Motor neuron (in vitro differentiated cells): ENCODE data around the gene FLOT1. TPM values are rescaled to one million over a fixed set of nuclear protein-coding genes. Genes with fewer than 3 reads are reported as not detected.

Experiments
- ATAC-seq, 8 experiments: fragments of 200-7000 bp; cut with Tn5 transposase; replicated peaks in 6 of 8; 2 replicates each; pipeline ENCODE4 v1.8.0; 2021; ENCODE audit warnings: mild to moderate bottlenecking in 8 of 8, moderate library complexity in 8 of 8
- H3K27ac ChIP-seq, 2 donors: fragments of 250-450 bp; sonication (Bioruptor Pico); 2 replicates each; pipeline ENCODE4 v1.9.0; 2021; ENCODE audit warnings: antibody characterized with exemption in 2 of 2, mild to moderate bottlenecking in 2 of 2, moderate library complexity in 1 of 2
- H3K4me1 ChIP-seq, 2 donors: fragments of 250-450 bp; sonication (Bioruptor Pico); replicated peaks in 1 of 2; 2 replicates each; pipeline ENCODE4 v1.6.1; 2021; ENCODE audit warnings: antibody characterized with exemption in 2 of 2, mild to moderate bottlenecking in 2 of 2, moderate library complexity in 1 of 2
- H3K4me3 ChIP-seq, 5 donors: fragments of 250-450 bp; sonication (Bioruptor Pico); 2 replicates each; pipeline ENCODE4 v1.9.0; 2021; ENCODE audit warnings: antibody characterized with exemption in 5 of 5, mild to moderate bottlenecking in 5 of 5, moderate library complexity in 4 of 5
- WGBS, 10 experiments: fragments of 450-650 bp; shearing (Covaris generic); methylation state at CpG; one replicate each; pipeline ENCODE4 v1.0.0; 2022; 5-methylcytosine and 5-hydroxymethylcytosine counted together
- in situ Hi-C, 9 experiments: fragments of 400-800 bp; cut with MboI; loops; one replicate each; pipeline ENCODE4 v1.15.0; 2021; ENCODE audit warnings: low sequenced_read_pairs in 9 of 9, low pct_unique_long_range_greater_than_20kb in 2 of 9; ENCODE audit not compliant: unreplicated experiment in 9 of 9
- total RNA-seq, 8 experiments: library from RNA; unstranded; fragments of 300-600 nt; gene quantifications; 2 replicates each; pipeline versions ENCODE4 v1.2.3 to v1.2.4, GENCODE V29; 2022

Gene FLOT1
- total RNA-seq, 8 experiments from 2014 or later, result 56.8 to 122 (median 75.9) TPM

DNA sequence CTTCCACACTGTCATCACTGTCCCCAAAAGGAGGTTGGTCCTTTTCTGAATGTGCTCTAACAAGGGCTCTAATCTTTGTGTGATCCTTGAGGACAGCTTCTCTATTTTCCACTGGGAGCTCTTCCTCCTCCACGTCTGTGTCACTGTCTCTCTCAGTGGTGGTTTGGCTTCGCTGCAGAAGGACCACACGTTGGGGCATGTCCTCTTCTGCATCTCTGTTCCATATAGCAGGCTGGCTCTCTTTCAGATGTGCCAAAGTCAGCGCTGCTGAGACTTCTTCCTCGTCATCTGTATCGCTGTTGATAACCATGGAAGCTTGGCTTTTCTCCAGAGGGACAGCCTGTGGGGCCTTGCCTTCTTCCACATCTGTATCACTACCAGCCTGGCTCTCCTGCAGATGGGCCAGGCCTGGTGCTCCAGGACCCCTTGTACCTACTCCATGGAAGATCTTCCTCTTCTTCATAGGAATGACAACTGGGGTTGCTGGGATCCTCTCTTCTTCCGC lies 30.0 kb downstream of the FLOT1 start:
- Histone ChIP-seq H3K4me3 (no peak overlapping the region), H3K4me1 (peaks cover 5 to 8% of the 10 kb centered on the region in 2 donors), H3K27ac (no peak overlapping the region)
- WGBS, 10 experiments, result 20 to 100% (median 83%) methylated on average over 1 to 4 of the region's 7 CpGs; no CpG with 5 or more reads in 3 of the 10 experiments
- in situ Hi-C loops, result no loop called here
- no peak for ATAC-seq

DNA sequence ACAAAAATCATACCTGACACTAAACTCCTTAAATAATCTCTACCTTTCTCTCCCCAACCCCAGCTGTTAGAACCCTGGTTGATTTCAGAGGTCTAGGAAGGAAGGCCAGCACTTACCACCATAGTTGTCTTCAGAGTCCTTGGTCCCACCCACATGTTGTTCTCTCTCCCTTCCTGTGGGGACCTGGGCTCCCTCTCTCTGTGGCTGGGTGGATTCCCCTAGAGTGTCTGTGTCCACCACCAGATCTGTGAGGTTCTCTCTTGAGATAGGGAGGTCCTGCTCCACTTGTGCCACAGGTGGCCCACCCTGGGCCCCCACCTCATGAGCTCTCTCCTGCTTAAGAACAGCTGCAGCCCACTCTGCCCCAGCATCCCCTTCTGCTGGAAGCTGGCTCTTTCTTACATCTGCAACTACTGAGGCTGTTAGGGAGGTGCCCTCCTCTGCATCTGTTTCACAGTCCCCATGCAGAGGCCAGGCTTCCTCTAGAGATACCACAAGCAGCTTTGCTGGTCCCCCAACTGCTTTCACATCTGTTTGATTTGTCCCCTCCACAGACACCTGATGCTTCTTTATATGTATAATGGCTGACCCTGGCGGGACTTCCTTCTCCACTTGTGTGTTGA lies 30.6 kb downstream of the FLOT1 start:
- in situ Hi-C loops, result no loop called here
- WGBS, 10 experiments, result 60 to 100% (median 100%) methylated on average over 1 of the region's 1 CpG; no CpG with 5 or more reads in 7 of the 10 experiments
- H3K4me3 ChIP-seq, result no peak overlapping the region
- H3K4me1 ChIP-seq, result peaks cover 5 to 8% of the 10 kb centered on the region in 2 donors
- ATAC-seq, result no peak
- H3K27ac ChIP-seq, result no peak overlapping the region

DNA sequence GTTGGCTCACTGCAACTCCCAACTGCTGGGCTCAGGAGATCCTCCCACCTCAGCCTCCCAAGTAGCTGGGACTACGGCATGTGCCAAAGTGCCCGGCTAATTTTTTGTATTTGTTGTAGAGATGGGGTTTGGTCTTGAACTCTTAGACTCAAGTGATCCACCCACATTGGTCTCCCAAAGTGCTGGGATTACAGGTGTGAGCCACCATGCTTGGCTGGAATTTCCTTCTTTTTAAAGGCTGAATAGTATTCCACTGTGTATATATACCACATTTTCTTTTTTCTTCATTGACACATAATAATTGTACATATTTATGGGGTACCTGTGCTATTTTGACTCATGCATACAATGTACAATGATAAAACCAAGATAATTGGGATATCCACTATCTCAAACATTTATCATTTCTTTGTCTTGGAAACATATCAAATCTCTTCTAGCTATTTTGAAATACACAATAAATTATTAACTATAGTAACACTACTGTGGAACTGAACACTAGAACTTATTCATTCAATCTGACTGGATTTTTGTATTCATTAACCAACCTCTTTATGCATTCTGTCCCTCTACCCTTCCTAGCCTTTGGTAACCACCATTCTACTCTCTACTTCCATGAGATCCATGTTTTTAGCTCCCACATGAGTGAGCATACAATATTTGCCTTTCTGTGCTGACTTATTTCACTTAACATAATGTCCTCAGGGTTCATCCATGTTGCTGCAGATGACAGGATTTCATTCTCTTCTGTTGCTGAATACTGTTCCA lies 33.2 kb downstream of the FLOT1 start:
- H3K4me1 ChIP-seq, result no peaks in the 10 kb centered on the region
- 80 to 100% (median 88%) methylated on average over 1 to 2 of the region's 2 CpGs; no CpG with 5 or more reads in 4 of the 10 experiments for WGBS, 10 experiments
- no peak overlapping the region for H3K27ac ChIP-seq
- H3K4me3 ChIP-seq, result no peak overlapping the region
- in situ Hi-C loops, result no loop called here
- ATAC-seq, result no peak

DNA sequence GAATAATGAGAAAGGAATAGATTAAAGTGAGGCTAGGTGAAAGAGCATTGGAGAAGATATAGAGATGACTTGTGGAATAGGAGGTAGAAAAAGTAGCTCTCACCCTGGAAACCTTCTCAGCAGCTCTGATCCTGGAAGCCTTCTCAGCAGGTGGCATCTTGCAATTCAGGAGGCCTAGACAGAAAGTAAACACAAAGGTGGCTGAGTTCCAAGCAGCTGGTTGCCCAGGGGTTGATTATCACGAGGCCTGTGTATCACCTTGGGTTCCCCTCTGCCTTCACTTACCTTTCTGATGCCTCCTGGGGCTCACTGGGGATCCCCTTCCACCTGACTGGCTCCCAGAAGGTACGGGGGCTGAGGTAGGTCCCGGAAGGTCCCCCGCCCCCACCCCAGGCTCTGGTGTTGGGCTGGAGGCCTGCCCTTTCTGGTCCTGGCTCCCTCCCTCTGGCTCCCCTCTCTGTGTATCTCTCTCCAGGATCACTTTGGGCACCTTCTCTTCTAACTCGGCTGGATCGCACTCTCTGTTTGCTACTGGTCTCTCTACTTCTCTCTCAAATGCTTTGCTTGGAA lies 35.1 kb downstream of the FLOT1 start:
- no peak overlapping the region for H3K4me3 ChIP-seq
- in situ Hi-C loops, result no loop called here
- no peaks in the 10 kb centered on the region for H3K4me1 ChIP-seq
- H3K27ac ChIP-seq, result no peak overlapping the region
- WGBS, 10 experiments, result 40 to 100% (median 93%) methylated on average over 1 to 6 of the region's 6 CpGs; no CpG with 5 or more reads in 4 of the 10 experiments
- ATAC-seq, result no peak

- in situ Hi-C loops, result no loop called here
- WGBS, 10 experiments, result 93 to 100% (median 100%) methylated on average over 1 to 3 of the region's 4 CpGs; no CpG with 5 or more reads in 6 of the 10 experiments
- H3K27ac ChIP-seq, result no peak overlapping the region
- no peak for ATAC-seq
- no peaks in the 10 kb centered on the region for H3K4me1 ChIP-seq
- no peak overlapping the region for H3K4me3 ChIP-seq
These were observed 36.9 kb downstream of the FLOT1 start for GRCh38 chr6:30705620-30706019.

DNA sequence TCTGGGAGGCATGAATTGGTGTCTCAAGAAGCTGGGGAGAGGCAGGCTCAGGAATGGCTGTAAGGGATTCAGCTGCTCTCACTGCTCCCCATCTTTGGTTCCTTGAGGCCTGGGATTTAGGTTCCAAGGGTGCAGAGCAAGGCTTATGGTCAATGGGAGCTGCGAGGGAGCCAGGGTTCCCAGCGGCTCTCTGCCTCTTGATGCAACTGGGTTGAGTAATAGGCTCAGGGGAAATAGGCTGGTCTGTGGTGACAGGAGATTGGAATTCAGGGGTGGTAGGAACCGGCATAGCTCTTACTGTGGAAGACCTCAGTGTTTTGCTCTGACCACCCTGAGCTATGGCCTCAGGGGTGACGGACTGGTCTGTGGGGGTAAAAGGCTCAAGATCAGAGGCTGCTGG lies 38.7 kb downstream of the FLOT1 start:
- Histone ChIP-seq H3K27ac (no peak overlapping the region), H3K4me1 (no peaks in the 10 kb centered on the region), H3K4me3 (no peak overlapping the region)
- no peak for ATAC-seq
- in situ Hi-C loops, result no loop called here
- WGBS, 10 experiments, result 90 to 100% (median 100%) methylated on average over 1 to 2 of the region's 4 CpGs; no CpG with 5 or more reads in 6 of the 10 experiments

DNA sequence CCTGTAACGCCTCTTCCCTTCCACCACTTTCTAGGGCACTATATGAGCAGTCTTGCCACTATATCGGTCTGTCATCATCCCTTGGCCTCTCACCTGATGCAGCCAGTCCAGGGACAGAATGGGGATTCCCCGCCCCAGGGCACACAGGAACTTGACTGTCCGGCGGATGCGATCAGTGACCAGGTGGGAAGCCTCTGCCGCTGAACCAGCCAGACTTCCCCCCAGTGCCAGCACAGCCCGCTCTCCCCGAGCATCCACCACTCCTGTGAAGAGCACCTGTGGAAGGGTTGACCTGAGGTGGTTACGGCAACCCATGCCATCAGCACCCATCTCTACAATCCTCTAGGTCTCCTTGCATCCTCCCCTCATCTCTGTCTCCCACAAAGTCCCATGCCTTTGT lies 39.5 kb downstream of the FLOT1 start:
- no peaks in the 10 kb centered on the region for H3K4me1 ChIP-seq
- no peak overlapping the region for H3K27ac ChIP-seq
- 80 to 100% (median 93%) methylated on average over 1 to 8 of the region's 10 CpGs; no CpG with 5 or more reads in 3 of the 10 experiments for WGBS, 10 experiments
- H3K4me3 ChIP-seq, result no peak overlapping the region
- in situ Hi-C loops, result no loop called here
- no peak for ATAC-seq

DNA sequence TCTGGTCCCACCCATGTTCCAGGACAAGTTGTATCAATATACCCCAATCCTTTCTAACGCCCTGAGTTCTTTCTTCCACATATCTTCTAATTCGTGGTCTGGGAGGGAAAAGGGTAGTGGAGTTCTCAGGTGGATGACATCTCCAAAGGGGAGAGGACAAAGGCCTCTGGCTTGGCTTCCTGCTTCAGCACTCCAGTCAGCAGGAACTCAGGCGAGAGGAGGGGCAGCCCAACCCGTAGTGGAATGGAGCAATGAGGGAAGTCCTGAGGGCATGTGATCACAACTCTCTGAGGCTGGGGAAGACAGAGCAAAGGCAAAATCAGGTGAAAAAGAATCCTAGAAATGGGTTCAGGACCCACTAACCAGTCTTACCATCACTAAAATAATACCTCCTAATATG lies 42.1 kb downstream of the FLOT1 start:
- WGBS, 10 experiments, result 14 to 100% (median 66%) methylated on average over 1 to 4 of the region's 4 CpGs; no CpG with 5 or more reads in 3 of the 10 experiments
- Histone ChIP-seq H3K4me3 (no peak overlapping the region), H3K4me1 (no peaks in the 10 kb centered on the region), H3K27ac (no peak overlapping the region)
- peak in 1 of 8 experiments; percentile 38 for ATAC-seq
- in situ Hi-C loops, result no loop called here

DNA sequence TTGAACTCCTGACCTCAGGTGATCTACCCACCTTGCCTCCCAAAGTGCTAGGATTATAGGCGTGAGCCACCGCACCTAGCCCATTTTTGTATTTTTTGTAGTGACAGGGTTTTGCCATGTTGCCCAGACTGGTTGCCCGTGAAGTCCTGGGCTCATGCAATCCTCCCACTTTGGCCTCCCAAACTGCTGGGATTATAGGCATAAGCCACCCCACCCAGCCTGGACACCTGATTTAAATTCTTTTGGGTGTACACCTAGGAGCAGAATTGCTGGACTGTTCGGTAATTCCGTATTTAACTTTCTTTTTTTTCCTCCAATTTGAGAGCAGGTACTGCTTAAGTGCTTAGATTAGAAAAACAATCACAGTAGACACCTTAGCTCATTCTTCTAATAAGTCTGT lies 46.1 kb downstream of the FLOT1 start:
- peaks cover 3 to 4% of the 10 kb centered on the region in 2 donors for H3K4me1 ChIP-seq
- no peak overlapping the region for H3K4me3 ChIP-seq
- in situ Hi-C loops, result no loop called here
- ATAC-seq, result no peak
- H3K27ac ChIP-seq, result no peak overlapping the region
- 70 to 100% (median 93%) methylated on average over 2 to 5 of the region's 5 CpGs; no CpG with 5 or more reads in 1 of the 10 experiments for WGBS, 10 experiments

- Histone ChIP-seq H3K4me1 (peaks cover 21 to 25% of the 10 kb centered on the region in 2 donors), H3K27ac (peak overlapping the region; percentile 0 to 87), H3K4me3 (peak overlapping the region; percentile 53 to 96 (median 63))
- 6 to 65% (median 33%) methylated on average over 2 to 7 of the region's 8 CpGs; no CpG with 5 or more reads in 1 of the 10 experiments for WGBS, 10 experiments
- ATAC-seq, result no peak
- in situ Hi-C loops, result no loop called here
These were observed 51.2 kb downstream of the FLOT1 start for GRCh38 chr6:30691208-30691847.

DNA sequence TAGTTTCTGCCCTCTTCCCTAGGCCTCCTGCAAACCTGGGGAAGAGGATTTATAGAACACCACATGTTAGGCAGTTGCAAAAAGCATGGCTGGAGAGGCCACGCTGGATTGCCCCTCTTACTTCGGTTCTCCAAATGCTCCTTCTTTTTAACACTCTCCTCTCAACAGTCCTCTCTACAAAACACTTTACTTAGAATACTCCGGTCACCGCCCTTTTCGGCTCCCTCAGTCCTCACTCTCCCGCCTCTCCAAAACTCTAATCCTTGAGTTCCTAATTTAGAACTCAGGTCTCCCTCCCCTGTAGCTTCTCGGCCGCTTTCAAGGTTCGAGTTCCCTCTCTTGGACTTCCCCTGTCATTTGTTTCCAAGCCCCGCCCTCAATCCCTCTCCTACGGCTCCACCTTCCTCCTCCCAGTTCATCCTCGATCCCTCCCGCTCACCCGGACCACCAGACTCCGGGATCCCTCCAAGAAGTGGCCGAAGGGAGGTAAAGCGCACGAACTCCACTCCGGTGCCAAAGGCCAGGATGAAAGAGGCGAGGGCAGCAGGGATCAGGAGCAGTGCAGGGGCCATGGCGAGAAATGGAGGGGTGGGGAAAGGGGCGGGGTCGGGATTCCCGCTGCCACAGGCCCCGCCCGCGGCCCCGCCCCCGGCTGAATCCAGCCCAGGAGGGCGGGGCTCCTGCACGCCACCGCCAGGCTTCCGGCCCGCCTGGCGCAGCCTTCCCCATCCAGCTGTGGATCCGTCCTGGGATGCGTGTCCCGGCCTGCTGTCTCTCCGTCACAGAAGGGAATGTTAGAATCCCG lies 51.9 kb downstream of the FLOT1 start, which contains the start of gene NRM:
Gene NRM (minus strand): TSS at position 582 of the 805 bp plus-strand sequence. CDS start 10 bp downstream, at position 572.
- in situ Hi-C loops, result no loop called here
- 0 to 2% (median 0%) methylated on average over 2 to 14 of the region's 40 CpGs; no CpG with 5 or more reads in 3 of the 10 experiments for WGBS, 10 experiments
- H3K27ac ChIP-seq, result peak within 1 kb of the TSS; percentile 76 to 87

DNA sequence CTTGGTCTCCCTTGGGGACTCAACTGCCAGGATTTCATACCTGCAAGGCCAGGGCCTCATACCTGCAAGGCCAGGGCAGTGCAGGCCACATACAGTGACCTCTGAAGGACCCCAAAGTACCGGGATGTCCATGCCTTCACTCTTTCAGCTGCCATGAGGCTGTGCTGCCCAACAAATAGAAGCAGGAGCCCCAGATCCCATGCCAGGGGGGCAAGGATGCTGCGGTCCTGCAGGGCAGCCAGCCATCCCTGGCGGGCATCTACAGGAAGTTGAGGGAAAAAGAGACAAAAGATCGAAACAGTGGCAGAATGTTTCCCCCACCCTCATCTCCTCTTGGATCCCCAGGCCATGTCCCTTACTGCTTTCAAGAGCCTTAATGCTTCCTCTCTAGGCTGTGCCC lies 52.5 kb downstream of the FLOT1 start:
- no peak for ATAC-seq
- Histone ChIP-seq H3K4me3 (peak overlapping the region; percentile 53 to 96 (median 63)), H3K27ac (peak overlapping the region in 1 of 2 donors; percentile 87), H3K4me1 (peaks cover 34 to 37% of the 10 kb centered on the region in 2 donors)
- in situ Hi-C loops, result no loop called here
- 0 to 67% (median 60%) methylated on average over 1 to 3 of the region's 4 CpGs; no CpG with 5 or more reads in 5 of the 10 experiments for WGBS, 10 experiments

More for the DNA sequence above, 51.9 kb downstream of the FLOT1 start, which contains the start of gene NRM:
- peak within 1 kb of the TSS; percentile 53 to 96 (median 63) for H3K4me3 ChIP-seq
- peaks cover 28 to 31% of the 10 kb centered on the region in 2 donors for H3K4me1 ChIP-seq
- ATAC-seq, result peak; percentile 29 to 72 (median 65)
